ENCODE results near the gene DCANP1.

- TF ChIP-seq POLR2AphosphoS5 (IDR thresholded peaks at IDR 0.05), result no peak
- TF ChIP-seq CTCF (IDR thresholded peaks at IDR 0.05), result no peak
- TF ChIP-seq POLR2A (IDR thresholded peaks at IDR 0.05), result no peak
Observed at GRCh38 chr5:135468541-135468940, 21.4 kb upstream of the DCANP1 start.
